HG03039 (cell line): ENCODE data around the gene FASLG.
"Not testable (repeated sequence)": the region's sequence is repeated elsewhere in the genome, so short reads cannot be mapped to it uniquely, and the experiment has no call there.

Experiments
- ATAC-seq: cut with Tn5 transposase; IDR thresholded peaks from one replicate; pipeline ENCODE4 v1.9.1; 2021; ENCODE audit warnings: mild to moderate bottlenecking, moderate library complexity; ENCODE audit not compliant: unreplicated experiment

FASLG gene, protein sequence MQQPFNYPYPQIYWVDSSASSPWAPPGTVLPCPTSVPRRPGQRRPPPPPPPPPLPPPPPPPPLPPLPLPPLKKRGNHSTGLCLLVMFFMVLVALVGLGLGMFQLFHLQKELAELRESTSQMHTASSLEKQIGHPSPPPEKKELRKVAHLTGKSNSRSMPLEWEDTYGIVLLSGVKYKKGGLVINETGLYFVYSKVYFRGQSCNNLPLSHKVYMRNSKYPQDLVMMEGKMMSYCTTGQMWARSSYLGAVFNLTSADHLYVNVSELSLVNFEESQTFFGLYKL

DNA sequence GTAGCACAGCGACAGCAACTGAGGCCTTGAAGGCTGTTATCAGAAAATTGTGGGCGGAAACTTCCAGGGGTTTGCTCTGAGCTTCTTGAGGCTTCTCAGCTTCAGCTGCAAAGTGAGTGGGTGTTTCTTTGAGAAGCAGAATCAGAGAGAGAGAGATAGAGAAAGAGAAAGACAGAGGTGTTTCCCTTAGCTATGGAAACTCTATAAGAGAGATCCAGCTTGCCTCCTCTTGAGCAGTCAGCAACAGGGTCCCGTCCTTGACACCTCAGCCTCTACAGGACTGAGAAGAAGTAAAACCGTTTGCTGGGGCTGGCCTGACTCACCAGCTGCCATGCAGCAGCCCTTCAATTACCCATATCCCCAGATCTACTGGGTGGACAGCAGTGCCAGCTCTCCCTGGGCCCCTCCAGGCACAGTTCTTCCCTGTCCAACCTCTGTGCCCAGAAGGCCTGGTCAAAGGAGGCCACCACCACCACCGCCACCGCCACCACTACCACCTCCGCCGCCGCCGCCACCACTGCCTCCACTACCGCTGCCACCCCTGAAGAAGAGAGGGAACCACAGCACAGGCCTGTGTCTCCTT, at the start of gene FASLG:
Gene FASLG, plus strand, starts transcription at position 233 of the 583 bp plus-strand sequence. Its CDS starts 99 bp downstream, at position 332.
- ATAC-seq: no peak

DNA sequence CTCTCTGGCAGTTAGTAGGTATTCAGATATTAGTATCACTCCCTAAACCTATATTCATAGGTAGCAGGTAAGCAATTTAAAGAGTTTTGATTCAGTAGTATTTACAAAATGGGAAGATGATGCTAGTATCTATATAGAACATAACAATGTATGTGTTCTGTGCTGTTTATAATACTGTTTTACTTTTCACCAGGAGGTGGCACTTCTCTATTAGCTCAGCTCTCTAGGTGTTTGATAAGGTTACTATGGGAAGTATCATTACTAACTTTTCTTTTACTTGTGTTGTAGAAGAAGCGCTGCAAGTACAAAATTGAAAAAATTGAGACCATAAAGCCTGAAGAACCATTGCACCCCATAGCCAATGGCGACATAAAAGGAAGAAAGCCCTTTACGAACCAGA, 49.4 kb upstream of the FASLG start:
- ATAC-seq: no peak

DNA sequence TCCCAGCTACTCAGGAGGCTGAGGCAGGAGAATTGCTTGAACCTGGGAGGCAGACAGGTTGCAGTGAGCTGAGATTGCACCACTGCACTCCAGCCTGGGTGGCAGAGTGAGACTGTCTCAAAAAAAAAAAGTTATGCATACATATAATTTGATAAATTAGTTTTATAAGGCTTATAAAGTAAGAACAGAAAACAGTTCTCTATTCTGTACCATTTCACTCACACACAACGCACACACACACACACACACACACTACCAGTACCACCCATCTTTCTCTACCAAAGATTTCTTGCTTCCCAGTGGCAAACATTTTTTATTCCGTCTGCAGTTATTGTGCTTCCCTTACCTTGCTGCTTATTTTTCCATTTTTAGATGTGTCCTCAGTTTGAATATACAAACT, 46.4 kb upstream of the FASLG start:
- no peak for ATAC-seq

DNA sequence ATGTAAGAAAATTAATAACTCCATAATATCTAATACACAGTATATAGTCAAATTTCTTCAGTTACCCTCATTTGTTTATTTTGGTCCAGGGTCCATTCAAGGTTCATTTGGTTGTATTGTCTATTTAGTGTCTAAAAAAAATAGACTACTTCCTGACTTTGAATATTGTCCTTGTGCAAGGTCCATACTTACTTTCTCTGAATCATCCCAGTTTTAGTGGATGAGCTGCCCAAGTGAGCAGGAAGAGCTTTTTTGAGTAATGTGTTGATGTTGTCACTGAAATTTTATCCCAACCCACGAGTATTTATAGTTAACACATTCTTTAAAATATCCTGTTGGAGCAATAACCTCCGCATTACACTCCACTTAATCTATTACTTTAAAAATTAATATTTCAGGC, 45.6 kb upstream of the FASLG start:
- ATAC-seq: no peak

DNA sequence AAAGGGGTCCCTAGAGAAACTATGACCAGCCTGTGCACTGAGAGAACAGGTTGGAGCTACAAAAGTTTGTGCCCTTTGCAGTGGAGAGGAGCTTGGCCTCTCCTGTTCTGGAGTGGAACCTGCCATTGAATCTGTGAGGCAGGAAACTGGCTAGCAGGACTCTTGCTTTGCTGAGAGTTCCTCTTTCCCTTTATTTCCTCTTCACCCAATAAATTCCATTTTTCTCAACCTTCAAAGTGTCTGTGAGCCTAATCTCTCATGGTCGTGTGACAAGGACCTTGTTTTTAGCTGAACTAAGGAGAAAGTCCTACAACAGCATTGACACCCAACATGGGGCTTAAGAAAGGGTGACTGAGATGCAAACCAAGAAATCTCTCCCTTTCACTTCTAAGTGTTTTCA, 42.7 kb upstream of the FASLG start:
- no peak for ATAC-seq

DNA sequence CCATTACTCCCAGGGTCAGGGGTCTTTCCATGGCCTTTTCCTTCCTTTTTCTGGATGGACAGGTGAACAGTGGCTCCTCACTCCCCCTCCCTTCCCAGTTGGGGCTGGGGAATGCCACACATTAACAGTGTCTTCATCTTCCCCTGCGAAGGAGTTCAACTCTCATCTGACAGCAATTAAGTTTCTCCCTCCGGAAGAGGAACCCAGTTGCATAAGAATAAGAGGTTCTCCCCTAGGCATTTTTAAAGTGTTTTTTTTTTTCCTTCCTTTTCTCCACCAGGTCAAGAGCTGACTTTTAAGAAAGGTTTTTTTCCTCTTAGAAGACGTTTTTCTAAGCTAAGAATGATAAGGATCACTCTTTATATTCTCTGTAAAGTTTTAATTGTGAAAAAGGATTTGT, 42.3 kb upstream of the FASLG start:
- no peak for ATAC-seq

DNA sequence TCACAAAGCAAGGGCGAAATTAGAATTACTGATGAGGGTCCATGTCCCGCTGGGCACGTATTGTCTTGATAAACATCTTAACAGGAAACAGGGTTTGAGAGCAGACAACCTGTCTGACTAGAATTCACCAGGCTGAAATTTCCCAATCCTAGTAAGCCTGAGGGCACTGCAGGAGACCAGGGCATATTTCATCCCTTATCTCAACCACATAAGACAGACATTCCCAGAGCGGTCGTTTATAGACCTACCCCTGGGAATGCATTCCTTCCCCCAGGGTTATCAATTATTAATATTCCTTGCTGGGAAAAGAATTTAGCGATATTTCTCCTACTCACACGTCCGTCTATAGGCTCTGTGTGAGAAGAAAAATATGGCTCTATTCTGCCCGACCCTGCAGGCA, 38.3 kb upstream of the FASLG start:
- ATAC-seq: not testable (repeated sequence)

DNA sequence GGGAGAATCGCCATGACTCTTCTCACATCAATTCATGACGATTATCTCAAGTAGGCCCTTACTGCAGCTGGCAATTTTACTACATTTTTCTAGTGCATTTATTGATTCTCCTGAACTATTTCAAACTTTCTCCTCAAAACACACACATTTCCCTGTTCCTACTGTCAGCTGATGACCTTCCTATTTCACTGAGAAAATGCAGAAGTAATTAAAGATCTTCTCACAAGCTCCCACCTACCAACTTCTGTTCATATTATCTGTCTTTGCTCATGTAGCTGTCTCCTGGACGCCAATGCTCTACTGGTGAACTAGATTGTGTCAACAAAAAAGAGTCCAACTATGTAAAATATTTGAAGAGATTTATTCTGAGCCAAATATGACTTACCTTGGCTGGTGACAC, 36.4 kb upstream of the FASLG start:
- ATAC-seq: no peak

DNA sequence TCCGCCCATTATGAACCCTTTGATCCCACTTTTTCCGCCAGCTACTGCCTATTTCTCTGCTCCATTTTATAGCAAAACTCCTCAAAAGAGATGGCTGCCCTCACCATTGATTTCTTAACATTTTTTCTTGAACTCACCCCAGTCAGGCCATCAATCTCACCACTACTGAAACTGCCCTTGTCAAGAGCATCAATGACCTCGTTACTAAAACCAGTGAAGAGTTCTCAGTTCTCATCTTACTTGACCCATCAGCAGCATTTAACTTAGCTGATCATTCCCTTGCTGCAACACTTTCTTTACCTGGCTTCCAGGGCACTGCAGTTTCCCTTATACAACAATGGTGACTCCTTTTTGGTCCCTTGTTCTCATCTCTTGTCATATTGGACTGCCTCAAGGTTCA, 35.2 kb upstream of the FASLG start:
- ATAC-seq: no peak

DNA sequence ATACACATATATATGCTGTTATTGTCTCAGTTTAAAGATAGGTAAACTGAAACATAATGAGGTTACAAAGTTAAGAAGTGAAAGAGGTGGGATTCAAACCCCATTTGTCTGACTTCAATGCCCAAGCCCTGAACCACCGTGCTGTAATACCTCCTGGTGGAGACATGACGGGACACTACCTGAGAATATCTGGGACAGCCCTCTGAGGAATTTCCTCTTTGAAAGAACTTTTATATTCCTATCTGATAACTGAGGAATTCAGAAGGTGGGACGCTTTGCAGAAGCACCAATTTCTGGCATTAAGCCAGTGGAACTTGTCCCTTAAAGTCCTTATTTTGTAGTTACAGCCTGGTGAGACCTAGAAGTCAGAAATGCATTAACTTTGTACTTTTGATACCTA, 32.1 kb upstream of the FASLG start:
- ATAC-seq: no peak

DNA sequence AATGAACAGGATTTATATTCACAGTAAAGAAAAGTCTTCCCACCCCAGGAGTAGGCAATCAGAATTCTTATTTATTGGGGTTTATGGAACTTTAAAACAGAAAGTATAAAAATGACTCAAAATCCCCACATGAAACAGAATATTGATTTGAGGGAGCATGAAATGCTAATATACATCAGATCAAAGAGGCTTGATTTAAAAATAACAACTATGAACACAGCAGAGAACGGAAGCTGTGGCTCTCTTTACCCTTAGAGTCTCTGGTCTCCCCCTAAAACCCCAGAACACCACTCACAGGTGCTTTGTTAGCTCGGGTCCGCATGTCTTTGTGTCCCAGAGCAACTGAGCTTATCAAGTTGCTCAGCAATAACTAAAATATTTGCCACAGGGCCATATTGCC, 31.2 kb upstream of the FASLG start:
- ATAC-seq: no peak

DNA sequence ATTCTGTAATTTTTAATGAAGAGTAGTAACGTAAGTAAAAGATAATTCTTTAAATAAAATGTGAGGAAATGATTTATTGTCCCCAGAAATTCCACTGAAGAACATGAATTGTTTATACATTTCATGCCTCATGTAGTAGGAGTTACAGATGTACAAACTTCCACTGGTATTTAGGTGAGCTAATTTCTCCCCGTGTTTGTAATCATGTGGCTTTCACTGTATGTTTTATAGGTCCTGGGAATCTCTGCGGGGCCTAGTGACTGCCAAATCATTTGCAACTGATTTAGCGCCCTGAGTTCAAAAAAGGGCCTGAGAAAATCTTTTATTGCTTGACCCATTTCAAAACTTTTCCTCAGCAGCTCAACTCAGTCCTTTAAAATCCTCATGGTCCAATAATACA, 30.5 kb upstream of the FASLG start:
- ATAC-seq: no peak

DNA sequence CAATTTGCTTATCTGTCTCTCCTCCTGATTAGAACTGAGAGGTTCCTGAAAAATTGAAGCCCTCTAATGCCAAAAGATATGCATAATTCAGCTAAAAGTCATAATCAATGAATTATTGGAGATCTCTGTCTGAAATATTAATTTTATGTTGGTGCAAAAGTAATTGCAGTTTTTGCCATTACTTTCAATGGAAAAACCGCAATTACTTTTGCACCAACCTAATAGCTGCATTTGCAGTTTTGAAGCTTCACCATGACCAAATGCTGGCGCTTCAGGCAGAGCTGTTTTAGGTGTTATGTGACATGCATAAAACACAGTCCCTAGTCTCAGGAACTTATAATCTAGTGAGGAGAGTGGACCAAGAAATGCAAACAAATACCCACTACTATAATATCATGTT, 29.7 kb upstream of the FASLG start:
- no peak for ATAC-seq

DNA sequence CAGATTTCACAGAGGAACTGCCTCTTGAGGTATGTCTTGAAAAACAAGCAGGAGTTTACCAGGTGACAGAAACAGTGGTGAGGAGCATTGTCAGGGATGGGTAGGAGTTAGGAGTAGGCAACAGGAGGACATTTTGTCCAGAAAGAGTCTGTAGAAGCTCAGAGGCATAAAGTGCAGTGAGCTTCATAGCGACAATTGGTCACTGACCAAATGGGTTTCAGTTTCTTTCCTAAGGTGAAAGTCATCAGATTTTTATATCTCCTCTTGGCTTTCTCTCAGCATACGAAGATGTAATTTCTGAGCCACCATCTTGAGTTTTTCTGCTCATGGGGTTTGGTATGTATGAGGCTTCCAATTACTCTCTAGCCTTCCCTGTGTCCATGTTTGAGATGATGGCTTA, 29.3 kb upstream of the FASLG start:
- no peak for ATAC-seq

DNA sequence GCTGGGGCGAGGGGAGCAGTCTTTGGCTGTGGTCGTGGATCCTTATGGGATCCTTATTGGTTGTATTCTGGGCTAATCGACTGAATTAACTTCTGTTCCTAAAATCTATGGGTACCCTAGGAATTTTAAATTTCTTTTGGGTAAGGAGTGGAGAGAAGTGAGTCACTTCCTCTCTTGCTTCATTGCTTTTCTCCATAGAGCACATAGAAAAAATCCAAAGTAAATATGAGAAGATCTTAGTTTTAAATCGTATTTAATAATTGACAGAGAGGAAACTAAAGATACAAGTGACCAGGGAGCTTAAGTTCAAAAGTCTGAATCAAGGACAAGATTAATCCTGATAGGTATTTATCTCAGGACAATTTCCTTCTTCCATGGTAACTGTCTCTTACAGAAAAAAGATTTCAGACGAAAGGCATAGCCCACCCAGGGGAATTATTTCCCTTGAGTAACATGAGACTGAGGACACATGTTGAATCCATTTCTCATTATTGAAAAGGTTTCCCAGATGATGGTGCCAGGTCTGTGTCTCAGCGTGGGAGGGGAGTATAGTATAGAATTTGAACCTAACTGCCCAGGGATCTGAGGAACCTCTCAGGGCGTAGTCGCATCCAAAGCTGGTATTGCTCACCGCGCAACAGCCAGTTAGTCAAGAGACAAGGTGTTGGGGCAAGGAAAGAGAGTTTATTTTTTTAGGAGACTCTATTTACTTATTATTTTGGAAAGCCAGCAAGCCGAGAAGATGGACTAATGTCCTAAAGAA, 28.7 kb upstream of the FASLG start:
- ATAC-seq: no peak

DNA sequence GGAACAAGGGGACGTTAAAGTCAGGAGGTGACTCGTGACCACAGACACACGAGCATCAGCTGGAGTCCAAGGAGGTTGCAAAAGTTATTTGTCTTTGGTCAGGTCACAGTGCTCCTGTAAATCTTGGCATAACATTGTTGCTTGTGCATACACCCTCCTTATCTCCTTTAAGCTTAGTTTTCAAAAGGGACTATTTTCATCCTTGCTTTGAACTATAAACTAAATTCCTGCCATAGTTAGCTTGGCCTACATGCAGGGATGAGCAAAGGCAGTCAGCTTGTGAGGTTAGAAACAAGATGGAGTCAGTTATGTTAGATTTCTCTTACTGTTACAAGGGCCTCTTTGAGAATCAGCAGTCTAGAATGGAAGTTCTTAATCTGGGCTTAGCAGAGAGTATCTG, 28.0 kb upstream of the FASLG start:
- ATAC-seq: no peak

DNA sequence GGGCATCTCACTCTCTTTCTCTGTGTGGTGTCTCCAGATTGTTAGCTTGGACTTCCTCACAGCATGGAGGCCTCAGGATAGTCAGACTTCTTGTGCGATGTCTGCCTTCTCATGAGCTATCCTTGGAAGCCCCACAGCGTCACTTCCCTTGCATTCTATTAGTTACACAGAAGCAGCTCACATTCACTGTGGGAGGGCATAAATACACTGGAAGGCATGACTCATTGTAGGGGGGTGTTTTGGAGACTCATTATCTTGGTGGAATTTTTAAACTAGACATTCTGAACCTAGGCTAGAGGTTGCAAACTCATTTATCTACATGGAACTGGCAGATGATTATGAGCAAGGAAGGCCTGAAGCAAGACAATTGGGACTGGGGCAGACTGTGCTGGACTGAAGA, 21.4 kb upstream of the FASLG start:
- no peak for ATAC-seq

DNA sequence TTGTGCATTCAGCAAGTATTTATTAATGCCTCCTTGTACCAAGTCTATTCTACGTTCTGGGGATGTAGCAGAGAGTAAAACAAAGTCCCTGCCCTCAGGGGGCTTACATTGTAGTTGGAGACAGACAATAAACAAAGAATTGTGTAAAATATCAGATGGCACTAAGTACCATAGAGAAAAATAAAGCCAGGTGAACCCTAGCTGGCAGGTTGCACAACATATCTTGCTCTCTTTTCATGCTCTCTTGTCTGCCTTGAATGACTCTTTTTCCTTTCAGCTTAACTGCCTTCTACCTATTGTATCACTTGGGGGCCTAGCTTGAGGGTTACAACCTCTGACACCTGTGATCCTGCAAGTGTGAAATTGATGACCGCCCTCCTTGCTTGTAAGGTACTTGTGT, 20.7 kb upstream of the FASLG start:
- no peak for ATAC-seq

DNA sequence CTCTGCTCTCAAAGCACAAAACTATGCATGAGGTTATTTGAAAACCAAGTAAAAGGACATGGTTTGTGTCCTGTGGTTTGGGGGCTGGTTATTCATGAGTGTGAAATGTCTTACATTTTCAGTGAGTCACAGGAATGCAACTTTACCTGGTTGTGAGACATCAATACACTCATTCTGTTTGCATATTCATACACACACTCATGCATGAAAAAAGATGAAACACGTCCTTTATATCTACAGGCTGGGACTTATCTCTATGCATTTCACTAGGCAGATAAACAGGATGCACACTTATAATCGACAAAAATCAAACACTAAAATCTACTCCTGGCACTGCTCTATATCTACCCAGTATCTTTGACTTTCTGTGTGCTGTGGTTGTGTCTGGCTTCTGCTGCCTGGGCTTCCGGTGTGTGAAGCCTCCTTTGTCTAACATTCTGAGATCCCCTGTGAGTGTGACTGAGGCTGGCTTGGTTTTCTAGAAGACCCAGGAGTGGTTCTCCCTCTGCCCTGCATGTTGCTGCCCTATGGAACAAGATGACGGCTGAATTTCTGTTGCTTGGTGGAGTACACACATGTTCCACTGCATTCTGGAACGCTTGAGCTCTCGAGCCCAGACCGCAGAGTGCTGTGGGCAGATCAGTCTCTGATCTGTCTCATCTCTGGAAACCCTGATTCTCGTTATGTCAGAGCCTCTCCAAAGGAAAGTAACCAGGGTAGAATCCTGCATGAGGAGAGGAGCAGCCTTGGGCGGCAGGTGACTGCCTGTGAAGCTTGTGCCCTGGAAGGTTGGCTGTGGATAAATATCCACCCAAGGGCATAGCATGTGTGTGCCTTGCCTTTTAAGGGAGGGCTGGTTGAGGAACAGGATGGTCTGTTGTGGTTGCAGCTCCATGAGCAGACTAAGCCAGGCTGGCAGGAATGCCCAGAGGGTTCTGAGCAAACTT, 19.7 kb upstream of the FASLG start:
- ATAC-seq: peak; percentile 69

DNA sequence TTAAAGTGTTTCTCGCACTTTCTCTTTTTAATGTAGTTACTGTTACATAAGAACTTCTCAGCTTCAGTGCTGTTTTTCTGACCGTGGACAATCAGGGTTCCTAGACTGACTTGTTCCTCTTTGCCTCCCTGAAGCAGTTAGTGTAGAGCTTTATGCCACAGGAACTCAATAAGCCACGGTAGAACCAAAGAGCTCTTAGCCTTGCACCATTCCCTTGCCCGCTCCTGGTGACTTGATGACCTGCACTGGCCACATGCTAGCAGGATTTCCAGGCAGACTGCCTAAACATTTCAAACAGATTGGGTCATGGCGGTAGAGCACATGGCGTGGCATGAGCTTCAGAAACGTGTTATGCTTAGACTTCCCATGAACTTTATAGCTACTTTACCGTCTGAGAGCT, 18.8 kb upstream of the FASLG start:
- ATAC-seq: no peak

DNA sequence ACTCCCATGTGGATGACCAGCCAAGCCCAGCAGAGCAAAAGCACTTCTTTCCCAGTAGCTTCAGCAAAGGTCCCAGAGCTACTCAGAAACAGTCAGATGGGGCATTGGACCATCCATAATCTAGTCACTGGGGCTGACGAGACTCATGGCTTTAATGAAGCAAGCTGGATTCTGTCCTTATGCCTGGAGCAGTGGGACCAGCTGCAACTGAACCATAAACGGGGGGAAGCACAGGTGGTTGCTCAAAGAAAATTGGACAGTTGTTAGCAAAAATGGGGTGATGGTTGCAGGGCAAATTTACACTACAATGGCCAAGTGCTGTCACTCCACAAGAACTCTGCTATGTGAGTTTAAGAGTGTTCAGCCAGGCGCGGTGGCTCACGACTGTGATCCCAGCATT, 17.4 kb upstream of the FASLG start:
- ATAC-seq: no peak
